HG03439 (cell line): ENCODE measurements around the gene CAPG.
"Not testable (repeated sequence)": the region's sequence is repeated elsewhere in the genome, so short reads cannot be mapped to it uniquely, and the experiment has no call there.

Experiments
- ATAC-seq: cut with Tn5 transposase; IDR thresholded peaks from one replicate; pipeline ENCODE4 v1.9.1; 2021; ENCODE audit warnings: mild to moderate bottlenecking, moderate library complexity; ENCODE audit not compliant: unreplicated experiment

CAPG gene

DNA sequence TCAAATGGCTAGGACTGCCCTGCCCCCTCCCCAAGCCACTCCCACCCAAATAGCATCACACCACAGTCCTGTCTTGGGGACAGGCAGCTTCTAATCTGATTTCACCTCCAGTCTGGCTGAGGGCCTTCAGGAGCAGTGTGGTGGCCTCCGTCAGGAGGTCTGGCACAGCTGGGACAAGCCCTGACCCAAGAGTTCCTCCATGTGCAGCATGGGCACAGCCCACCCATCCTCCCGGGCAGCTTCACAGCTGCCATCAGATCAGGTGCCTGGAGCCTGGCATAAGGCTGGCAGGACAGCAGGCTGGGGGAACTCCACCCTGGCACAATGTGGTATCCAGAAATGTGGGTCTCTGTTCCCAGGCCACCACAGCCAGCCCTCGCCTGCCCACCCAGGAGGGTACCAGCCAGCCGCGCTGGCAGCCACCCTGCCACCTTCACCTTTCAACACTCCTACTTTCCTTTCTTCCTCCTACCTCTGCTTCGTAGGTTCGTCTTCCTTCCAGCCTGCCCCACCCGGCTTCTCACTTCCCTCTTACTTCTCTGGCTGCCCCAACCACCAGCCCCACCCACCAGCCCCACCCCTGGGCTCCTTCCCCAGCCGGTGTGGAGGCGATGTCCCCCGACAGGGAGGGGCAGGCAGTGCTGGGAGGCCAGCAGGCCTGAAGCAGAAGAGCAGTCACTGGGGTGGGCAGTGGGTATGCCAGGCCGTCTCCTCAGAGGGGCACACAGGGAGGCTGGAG is at the start of gene CAPG:
CAPG (minus strand) TSS at position 522 of the 739 bp plus-strand sequence. CDS start 8,221 bp downstream, outside the sequence.
- ATAC-seq, result no peak

DNA sequence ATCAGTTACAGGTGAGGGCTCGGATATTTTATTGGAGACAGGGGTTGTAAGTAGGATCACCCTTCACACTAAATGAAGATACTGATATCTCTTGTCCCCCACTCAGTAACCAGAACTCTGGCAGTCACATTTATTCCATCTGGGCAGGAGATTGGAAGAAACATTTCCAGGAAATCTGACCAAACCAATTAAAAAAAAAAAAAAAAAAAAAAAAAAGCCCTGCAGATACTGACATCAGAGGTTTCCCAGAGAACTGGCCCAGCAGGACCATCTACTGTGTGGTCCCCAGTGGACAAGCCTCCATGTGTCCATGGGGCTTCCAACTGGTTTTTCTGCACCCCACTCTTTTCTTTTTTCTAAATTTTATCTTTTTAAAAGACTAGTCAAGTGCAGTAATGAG is 49.6 kb upstream of the CAPG start:
- ATAC-seq, result no peak

DNA sequence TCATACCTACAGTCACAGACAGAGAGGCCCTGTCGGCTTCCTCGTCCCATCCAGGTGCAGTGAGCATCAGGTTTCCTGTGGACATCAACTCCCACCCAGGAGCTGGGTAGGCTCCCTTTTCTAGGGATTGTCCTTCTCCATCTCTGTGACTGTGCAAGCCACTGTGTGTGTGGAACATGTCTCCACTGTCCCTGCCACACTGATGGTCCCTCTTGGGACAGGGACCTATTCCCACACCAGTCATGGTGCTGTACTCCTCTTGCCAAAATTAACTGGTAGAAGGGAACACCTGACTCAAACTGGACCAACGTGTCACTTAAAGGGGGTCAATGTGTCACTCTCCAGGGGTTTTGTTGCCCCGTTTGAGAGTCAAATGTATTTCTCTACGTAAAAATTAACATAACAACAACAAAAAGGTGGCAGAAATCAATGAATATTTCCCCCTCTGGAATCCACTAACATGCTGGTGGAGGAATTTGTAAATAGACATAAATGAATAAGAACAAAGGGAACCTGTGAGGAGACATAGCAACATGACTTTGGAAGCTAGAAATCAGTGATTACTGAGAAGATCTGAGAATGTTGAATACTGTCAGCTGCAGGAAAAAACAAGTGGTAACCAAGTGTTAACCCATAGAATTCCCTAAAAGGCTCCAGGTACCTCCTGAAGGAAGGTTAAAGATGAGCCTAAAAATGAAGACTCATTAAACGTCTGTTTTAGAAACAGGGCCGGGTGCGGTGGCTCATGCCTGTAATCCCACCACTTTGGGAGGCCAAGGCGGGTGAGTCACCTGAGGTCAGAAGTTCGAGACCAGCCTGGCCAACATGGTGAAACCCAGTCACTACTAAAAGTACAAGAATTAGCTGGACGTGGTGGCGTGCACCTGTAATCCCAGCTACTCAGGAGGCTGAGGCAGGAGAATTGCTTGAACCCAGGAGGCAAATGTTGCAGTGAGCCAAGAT is 48.7 kb upstream of the CAPG start:
- ATAC-seq, result no peak

GRCh38 chr2:85457877-85458316 is 47.7 kb upstream of the CAPG start:
- ATAC-seq, result no peak

DNA sequence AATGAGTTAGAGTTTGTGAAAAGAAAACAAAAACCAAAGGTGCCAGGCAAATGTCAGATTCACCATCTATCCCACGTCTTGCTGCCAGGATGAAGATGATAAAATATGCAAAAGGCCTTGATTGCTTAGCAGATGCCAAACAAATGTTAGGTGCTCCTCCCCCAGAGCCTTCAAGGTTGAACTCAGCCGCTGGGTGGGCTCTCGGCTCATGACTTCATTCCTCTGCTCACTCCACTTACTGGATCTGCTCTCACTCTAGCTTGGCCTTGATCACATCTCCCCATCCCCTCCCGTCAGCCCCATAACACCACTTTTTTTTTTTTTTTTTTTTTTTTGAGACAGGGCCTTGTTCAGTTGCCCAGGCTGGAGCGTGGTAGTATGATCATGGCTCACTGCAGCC is 46.9 kb upstream of the CAPG start:
- ATAC-seq, result no peak

DNA sequence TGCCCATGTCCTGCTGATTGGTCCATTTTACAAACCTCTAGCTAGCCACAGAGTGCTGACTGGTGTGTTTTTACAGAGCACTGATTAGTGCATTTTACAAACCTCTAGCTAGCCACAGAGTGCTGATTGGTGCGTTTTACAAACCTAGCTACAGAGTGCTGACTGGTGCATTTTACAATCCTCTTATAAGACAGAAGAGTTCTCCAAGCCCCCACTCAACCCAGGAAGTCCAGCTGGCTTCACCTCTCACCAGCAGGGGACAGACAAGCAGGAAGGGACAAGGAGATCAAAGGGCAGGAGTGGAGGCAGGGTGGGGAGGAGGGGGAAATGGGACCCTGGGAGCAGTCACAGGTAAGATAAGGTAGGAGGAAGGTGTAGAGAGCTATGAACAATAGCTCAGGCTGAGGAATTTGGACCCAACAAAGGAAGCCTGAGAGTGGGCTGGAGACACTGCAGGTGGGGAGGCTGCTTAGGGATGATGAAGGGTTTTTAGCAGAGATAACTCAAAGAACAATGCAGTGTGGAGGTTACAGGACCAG is 45.5 kb upstream of the CAPG start:
- ATAC-seq, result no peak

DNA sequence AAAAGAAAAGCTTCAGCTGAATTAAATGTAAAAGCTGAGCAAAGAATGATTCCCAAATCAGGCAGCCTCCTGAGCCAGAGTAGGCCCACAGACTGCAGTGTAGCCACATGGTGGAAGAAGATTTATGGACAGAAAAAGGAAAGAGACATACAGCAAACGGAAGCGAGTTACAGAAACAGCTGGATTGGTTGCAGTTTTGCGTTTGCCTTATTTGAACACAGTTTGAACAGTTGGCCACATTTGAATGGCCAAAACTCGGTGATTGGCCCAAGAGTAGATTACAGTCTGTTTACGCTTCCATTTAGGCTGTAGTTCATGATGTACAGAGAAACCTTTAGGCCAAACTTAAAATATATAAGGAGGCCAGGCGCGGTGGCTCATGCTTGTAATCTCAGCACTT is 43.4 kb upstream of the CAPG start:
- no peak for ATAC-seq

- ATAC-seq, result no peak
Observed at GRCh38 chr2:85452237-85452636, 42.1 kb upstream of the CAPG start.

- ATAC-seq, result no peak
Observed at GRCh38 chr2:85449214-85449588, 39.0 kb upstream of the CAPG start.

DNA sequence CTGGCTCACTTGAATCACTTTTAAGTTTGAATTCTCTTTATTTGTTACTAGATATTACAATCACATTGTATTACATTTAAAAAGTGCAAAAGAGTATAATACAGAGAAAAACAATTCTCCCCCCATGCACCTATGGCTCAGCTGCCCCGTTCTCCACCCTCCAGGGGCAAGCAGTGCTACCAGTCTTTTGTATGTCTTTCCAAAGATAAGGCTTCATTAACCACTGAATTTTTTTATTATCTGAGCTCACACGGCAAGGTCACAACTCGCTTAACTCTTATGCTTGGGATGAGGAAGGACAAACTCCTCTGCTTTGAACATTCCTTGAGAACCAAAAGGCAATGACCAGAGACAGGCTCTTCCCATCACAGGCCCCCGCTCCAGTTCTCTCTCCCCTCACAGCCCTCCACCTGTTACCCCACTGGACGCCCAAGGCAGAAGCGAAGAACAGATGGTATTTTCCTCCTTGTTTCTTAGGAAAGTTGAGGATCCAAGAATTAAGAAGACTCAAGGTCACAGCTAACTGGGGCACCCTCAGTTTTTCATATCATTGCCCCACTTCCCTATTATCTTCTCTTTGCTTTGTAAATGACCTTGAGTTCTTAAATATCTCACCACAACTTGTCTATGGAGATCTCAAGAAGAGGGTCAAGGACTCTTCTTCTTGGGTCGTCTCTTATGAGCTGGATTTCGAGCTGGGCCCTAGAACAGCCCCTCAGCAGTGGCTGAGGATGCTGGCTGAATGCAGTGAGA is 38.5 kb upstream of the CAPG start:
- ATAC-seq, result no peak

- no peak for ATAC-seq
Observed at GRCh38 chr2:85447222-85447585, 37.0 kb upstream of the CAPG start.

DNA sequence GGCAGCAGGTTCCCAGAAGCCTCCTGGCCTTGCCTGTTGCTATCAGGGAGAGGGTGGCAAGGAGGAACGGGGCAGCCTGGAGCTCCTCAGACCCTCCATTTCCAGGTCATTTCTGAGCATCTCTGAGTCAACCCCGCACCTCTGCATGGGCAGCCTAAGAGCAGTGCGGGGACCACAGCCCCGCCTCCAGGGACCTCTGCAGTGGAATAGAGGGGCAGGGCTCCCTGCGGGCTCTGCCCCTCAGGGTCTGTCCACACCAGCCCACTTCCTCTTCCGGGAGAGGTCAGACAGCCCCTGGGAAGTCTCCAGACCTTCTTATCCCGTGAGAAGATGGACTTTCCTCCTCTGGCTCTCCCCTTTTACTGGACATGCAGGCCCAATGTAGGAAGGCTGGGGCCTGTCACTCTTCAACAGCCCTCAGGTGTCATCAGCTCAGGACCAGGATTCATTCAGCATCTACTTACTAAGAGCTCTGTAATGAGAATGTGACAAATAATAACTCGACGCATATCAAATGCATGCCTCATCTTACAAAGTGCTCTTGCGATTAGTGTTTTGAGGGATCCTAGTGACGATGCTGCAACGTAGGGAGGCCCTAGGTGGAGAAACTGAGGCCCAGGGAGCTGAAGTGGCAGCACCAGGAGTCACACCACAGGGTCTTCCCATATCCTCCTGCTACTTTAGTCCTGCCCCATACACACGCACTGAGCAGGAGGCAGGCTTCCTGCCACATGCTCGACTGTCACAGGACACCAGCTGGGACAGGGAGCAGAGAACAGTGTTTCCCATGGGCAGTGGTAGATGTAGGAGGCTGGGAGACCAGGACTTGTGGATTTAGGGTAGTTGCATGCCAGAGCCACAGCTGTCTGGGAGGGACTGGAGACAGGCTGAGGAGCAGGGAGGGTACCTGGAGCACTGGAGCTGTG is 36.4 kb upstream of the CAPG start:
- ATAC-seq, result no peak

DNA sequence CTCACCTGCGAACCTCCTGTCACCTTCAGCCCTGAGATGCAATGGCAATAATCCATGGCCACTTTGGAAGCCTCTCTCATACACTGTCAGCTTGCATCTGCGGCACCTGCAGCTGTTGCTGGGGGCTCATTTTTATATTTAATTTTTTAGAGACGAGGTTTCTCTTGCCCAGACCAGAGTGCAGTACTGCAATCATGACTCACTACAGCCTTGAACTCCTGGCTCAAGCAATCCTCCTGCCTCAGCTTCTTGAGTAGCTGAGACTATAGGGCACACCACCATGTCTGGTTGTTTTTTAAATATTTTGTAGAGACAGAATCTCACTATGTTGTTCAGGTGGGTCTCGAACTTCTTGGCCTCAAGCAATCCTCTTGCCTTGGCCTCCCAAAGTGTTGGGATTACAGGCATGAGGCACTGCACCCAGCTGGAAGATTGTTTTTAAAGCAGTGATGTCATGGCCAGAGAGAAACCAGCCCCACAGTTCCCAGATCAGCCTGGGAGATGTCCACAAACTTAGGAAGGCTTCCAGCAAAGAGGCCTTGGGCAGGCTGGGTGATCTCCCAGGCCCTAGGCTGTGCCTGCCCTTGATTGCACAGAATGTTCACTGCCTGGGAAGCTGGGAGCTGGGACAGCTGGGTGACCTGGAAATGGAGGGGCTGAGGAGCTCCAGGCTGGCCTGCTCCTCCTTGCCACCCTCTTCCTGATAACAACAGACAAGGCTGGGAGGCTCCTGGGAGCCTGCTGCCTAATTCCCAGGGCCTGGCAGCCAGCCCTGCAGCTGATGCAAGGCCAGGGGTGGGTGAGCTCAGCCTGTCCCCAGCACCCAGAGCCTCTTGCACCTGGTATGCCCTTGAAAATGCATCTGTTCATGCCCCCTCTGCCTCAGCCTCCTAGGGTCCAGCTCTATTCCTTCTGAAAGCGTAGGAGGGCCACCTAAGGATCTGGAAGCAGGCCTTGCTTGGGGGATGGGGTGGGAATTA is 35.4 kb upstream of the CAPG start:
- no peak for ATAC-seq

DNA sequence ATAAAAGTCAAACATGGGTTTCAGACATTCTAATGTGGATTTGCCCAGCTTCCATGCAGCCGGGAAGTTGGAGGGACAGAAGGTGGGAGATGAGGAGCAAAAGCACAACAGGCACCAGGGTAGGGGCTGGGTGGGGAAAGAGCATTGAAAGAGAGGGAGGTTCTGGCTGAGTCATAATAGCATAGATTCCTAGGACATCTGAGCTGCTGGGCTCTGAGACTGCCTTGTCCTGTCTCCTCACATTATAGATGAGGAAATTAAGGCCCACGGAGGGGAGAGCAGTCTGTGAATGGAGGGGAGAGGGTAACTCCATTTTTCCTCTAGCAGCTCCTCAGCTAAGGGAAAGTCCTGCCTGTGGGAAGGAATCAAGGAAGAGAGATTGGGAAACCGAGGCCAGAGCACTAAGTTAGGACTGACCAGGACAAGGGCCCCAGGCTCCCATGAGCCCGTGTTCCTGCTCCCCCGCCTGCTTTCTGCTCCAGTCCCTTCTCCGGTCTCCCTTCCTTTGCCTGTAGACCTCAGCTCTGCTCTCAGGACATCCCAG is 34.5 kb upstream of the CAPG start:
- no peak for ATAC-seq

DNA sequence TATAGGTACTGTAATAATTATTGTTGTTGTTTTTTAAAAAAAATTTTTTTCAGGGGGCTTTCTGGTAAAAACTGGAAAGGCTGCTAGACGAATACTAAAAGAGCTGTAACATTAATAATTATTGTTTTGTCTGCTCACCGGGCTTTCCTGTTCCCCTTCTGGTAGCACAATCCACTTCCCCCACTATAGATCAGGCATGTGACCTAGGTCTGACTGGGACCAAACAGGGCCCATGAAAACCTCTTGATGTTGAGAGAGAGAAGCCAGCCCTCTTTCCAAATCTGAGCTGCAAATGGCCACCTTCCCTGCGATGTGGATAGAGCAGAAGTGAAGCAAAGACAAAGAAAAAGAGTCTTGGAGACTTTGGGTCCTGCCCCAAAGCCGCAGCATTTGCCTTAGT is 31.7 kb upstream of the CAPG start:
- ATAC-seq, result no peak

DNA sequence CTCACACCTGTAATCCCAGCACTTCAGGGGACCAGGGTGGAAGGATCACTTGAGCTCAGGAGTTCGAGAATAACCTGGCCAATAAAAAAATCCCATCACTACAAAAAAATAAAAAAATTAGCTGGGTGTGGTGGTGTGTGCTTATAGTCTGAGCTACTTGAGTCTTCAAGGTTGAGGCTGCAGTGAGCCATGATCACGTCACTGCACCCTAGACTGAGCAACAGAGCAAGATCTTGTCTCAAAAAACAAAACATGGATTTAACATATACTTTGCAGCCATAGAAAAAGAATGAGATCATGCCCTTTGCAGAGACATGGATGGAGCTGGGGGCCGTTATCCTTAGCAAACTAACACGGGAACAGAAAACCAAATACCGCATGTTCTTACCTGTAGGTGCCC is 30.6 kb upstream of the CAPG start:
- no peak for ATAC-seq

DNA sequence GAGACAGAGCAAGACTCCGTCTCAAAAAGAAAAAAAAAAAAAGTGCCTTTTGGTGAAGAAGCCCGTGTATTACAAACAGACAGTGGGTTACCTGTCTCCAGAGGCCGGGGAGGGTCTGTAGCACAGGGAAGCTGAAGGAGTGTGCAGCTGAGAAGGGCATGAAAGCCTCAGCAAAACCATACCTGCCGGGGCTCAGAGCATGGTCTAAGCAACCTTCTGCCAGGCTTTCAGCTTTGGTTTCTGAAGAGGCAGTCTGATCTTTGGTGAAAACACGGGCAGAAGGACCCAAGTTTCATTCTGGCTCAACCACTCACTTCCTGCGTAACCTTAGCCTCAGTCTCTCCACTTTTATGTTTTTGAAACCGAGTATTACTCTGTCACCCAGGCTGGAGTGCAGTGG is 29.8 kb upstream of the CAPG start:
- ATAC-seq, result no peak

DNA sequence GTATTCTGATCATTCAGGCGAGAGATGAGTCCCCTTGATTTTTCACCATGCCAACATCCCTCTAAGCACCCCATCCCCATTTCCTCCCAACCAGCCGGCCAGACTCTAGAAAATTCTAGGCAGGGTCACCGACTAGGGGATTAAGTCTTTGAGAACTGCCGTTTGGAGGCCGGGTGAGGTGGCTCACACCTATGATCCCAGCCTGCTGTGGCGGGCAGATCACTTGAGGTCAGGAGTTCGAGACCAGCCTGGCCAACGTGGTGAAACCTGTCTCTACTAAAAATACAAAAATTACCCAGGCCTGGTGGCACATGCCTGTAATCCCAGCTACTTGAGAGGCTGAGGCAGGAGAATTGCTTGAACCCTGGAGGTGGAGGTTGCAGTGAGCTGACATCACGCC is 29.4 kb upstream of the CAPG start:
- not testable (repeated sequence) for ATAC-seq
